GM12878 (cell line): ENCODE results near the gene NAGA. TPM values are rescaled to one million over a fixed set of nuclear protein-coding genes. Genes with fewer than 3 reads are reported as not detected.

Source experiments
- ATAC-seq: fragments of 200-7000 bp; cut with Tn5 transposase; 3 replicates; pipeline ENCODE4 v1.9.1; 2020; ENCODE audit warnings: mild to moderate bottlenecking, moderate library complexity
- BruUV-seq: library from RNA; stranded (reverse); fragments of 400-500 nt; replicated peaks from 2 replicates; lab custom pipeline; 2021; lab: Mats Ljungman, UMichigan
- CTCF ChIA-PET: fragments of 300-600 bp; sonication (Branson Sonifier 250); formaldehyde crosslinking; extraction: SDS; loops from one replicate; lab custom pipeline; 2021; ENCODE audit warnings: inconsistent platforms; lab: Yijun Ruan, JAX
- POLR2A ChIA-PET: fragments of 350-600 bp; formaldehyde crosslinking; extraction: SDS; loops from one replicate; lab custom pipeline; 2021; ENCODE audit warnings: inconsistent platforms; lab: Charles Lee
- RAD21 ChIA-PET: fragments of 300-600 bp; sonication (Branson Sonifier 250); formaldehyde crosslinking; loops from one replicate; lab custom pipeline; 2023; ENCODE audit warnings: antibody characterized with exemption; ENCODE audit not compliant: unreplicated experiment; lab: Charles Lee
- SMC1A ChIA-PET: fragments of 300-600 bp; sonication (Branson Sonifier 250); formaldehyde crosslinking; loops from one replicate; lab custom pipeline; 2023; ENCODE audit not compliant: unreplicated experiment, uncharacterized antibody; lab: Charles Lee
- DNase-seq: peaks from one replicate; pipeline ENCODE4 v3.0.0-alpha.2; 2011; ENCODE audit warnings: low read depth, low spot score
- FAIRE-seq: peaks from 3 replicates; lab custom pipeline; 2011; peaks lifted over from hg19 to GRCh38; lab: Jason Lieb, UNC
- H2AFZ ChIP-seq: 2 replicates; pipeline ENCODE4 v1.6.0; 2011; ENCODE audit warnings: low read depth, low read length, control low read depth; ENCODE audit not compliant: control insufficient read depth
- H3K27ac ChIP-seq: 2 replicates; pipeline ENCODE4 v1.5.1; 2011; ENCODE audit warnings: control low read depth; ENCODE audit not compliant: control insufficient read depth, insufficient read depth
- H3K27me3 ChIP-seq, 2 experiments: replicated peaks in 1 of 2; 2 replicates each; pipeline versions ENCODE4 v1.6.0 to v1.6.1; 2011; ENCODE audit warnings: low read length in 1 of 2; ENCODE audit not compliant: control insufficient read depth in 2 of 2, insufficient read depth in 2 of 2
- H3K36me3 ChIP-seq, 2 experiments: 2 replicates each; pipeline ENCODE4 v1.5.1; 2011; ENCODE audit warnings: low read length in 1 of 2; ENCODE audit not compliant: control insufficient read depth in 2 of 2, insufficient read depth in 2 of 2
- H3K4me1 ChIP-seq: 2 replicates; pipeline ENCODE4 v1.6.1; 2011; ENCODE audit warnings: mild to moderate bottlenecking, low read length, moderate library complexity, mixed read lengths; ENCODE audit not compliant: control insufficient read depth, insufficient read depth
- H3K4me2 ChIP-seq: 2 replicates; pipeline ENCODE4 v1.6.0; 2011; ENCODE audit warnings: control low read depth; ENCODE audit not compliant: control insufficient read depth, insufficient read depth
- H3K4me3 ChIP-seq: fragments of 200-600 bp; sonication (generic); 2 replicates; pipeline ENCODE4 v1.5.1; 2016
- H3K79me2 ChIP-seq: 2 replicates; pipeline ENCODE4 v1.6.0; 2011; ENCODE audit warnings: low read length; ENCODE audit not compliant: control insufficient read depth, insufficient read depth
- H3K9ac ChIP-seq: 2 replicates; pipeline ENCODE4 v1.8.0; 2011; ENCODE audit warnings: low read length, control low read depth, mixed read lengths; ENCODE audit not compliant: control insufficient read depth, insufficient read depth
- H3K9me3 ChIP-seq: replicated peaks from 3 replicates; pipeline ENCODE4 v1.5.1; 2011; ENCODE audit warnings: mild to moderate bottlenecking, low read length; ENCODE audit not compliant: control insufficient read depth, insufficient read depth
- H4K20me1 ChIP-seq: 2 replicates; pipeline ENCODE4 v1.6.0; 2011; ENCODE audit not compliant: control insufficient read depth, insufficient read depth
- CREM ChIP-seq: IDR thresholded peaks from 2 replicates; pipeline ENCODE4 v1.6.1; 2014; ENCODE audit warnings: antibody characterized with exemption, low read depth
- EED ChIP-seq: sonication (generic); IDR thresholded peaks from 2 replicates; pipeline ENCODE4 v1.6.1; 2016; ENCODE audit warnings: antibody characterized with exemption, low read depth
- EZH2 ChIP-seq: IDR thresholded peaks from 2 replicates; pipeline ENCODE4 v1.6.1; 2012; ENCODE audit warnings: low read depth, mild to moderate bottlenecking, control low read depth, inconsistent platforms, low read length, borderline replicate concordance; ENCODE audit not compliant: control insufficient read depth
- FOXM1 ChIP-seq: IDR thresholded peaks from 2 replicates; pipeline ENCODE4 v1.6.1; 2012; ENCODE audit warnings: low read depth, mild to moderate bottlenecking, inconsistent platforms, low read length, moderate library complexity
- IKZF1 ChIP-seq: fragments of 450-650 bp; conservative IDR thresholded peaks from 2 replicates; pipeline ENCODE4 v1.6.1; 2017; ENCODE audit warnings: antibody characterized with exemption, mild to moderate bottlenecking
- IRF4 ChIP-seq: IDR thresholded peaks from 2 replicates; pipeline ENCODE4 v1.6.1; 2011; ENCODE audit warnings: low read depth, low read length
- KAT2A ChIP-seq: conservative IDR thresholded peaks from 2 replicates; pipeline ENCODE4 v1.6.1; 2011; ENCODE audit warnings: low read depth, low read length; ENCODE audit not compliant: control insufficient read depth
- KLF5 ChIP-seq: fragments of 450-650 bp; IDR thresholded peaks from 2 replicates; pipeline ENCODE4 v1.6.1; 2014; ENCODE audit warnings: mild to moderate bottlenecking; ENCODE audit not compliant: partially characterized antibody
- MEF2B ChIP-seq: fragments of 450-650 bp; IDR thresholded peaks from 2 replicates; pipeline ENCODE4 v1.6.1; 2018; ENCODE audit warnings: mild to moderate bottlenecking, moderate library complexity; ENCODE audit not compliant: partially characterized antibody, poor library complexity, severe bottlenecking
- PAX5 ChIP-seq: IDR thresholded peaks from 2 replicates; pipeline ENCODE4 v1.6.1; 2011; ENCODE audit warnings: low read depth, low read length, borderline replicate concordance
- POLR2A ChIP-seq: IDR thresholded peaks from 2 replicates; pipeline ENCODE4 v1.6.1; 2011; ENCODE audit warnings: low read depth, mild to moderate bottlenecking, low read length
- RAD21 ChIP-seq: IDR thresholded peaks from 2 replicates; pipeline ENCODE4 v1.6.1; 2011; ENCODE audit warnings: mild to moderate bottlenecking, low read depth, low read length, moderate library complexity; ENCODE audit not compliant: insufficient read depth
- RBBP5 ChIP-seq: fragments of 200-600 bp; sonication (generic); conservative IDR thresholded peaks from 2 replicates; pipeline ENCODE4 v1.6.1; 2016
- RFX5 ChIP-seq: IDR thresholded peaks from 2 replicates; pipeline ENCODE4 v1.6.1; 2011; ENCODE audit warnings: low read depth, low read length, improper control_type of control experiment
- SMAD1 ChIP-seq: fragments of 450-650 bp; IDR thresholded peaks from 2 replicates; pipeline ENCODE4 v1.6.1; 2018; ENCODE audit warnings: mild to moderate bottlenecking, low read depth; ENCODE audit not compliant: partially characterized antibody
- SREBF1 ChIP-seq: IDR thresholded peaks from 2 replicates; pipeline ENCODE4 v1.6.1; 2012; ENCODE audit warnings: mild to moderate bottlenecking, low read length
- YBX1 ChIP-seq: fragments of 450-650 bp; IDR thresholded peaks from 2 replicates; pipeline ENCODE4 v1.6.1; 2016; ENCODE audit warnings: antibody characterized with exemption
- WGBS: methylation state at CpG from one replicate; pipeline ENCODE4 v1.1.6; 2016; ENCODE audit warnings: low lambda C conversion rate; ENCODE audit not compliant: insufficient replicate concordance, insufficient coverage; ENCODE audit errors: missing lambda C conversion rate; 5-methylcytosine and 5-hydroxymethylcytosine counted together
- in situ Hi-C: fragments of 300-500 bp; cut with MboI; formaldehyde crosslinking; loops from 9 replicates; pipeline ENCODE4 v1.14.3; 2018; ENCODE audit warnings: mixed read lengths
- intact Hi-C: fragments of 100-400 bp; cut with micrococcal nuclease; formaldehyde crosslinking; loops from one replicate; pipeline ENCODE4 v1.14.2; 2022; ENCODE audit not compliant: unreplicated experiment
- polyA plus RNA-seq, 11 experiments: library from polyadenylated mRNA; depleted of rRNA in 4 of 11; unstranded in 6 of 11; stranded (reverse) in 5 of 11; fragments of >200 nt; fragmentation: Nextera tagmentation in 4 of 11; fragmentation: Illumina TruSeq in 1 of 11; extraction: Ambion mirVana in 4 of 11; extraction: Trizol in 1 of 11; gene quantifications; 1 replicate in 1 of 11; 2 replicates in 10 of 11; pipeline versions ENCODE4 v1.2.1 to v1.2.3, GENCODE V29; 2011 to 2016; ENCODE audit warnings: inconsistent platforms in 2 of 11, missing spikeins in 2 of 11, low read depth in 1 of 11
- total RNA-seq, 4 experiments: library from RNA; depleted of rRNA in 3 of 4; stranded (reverse); fragments of >200 nt in 3 of 4; fragmentation: Illumina TruSeq in 1 of 4; extraction: Trizol in 1 of 4; gene quantifications; 2 replicates each; pipeline versions ENCODE4 v1.2.1 to v1.2.3, GENCODE V29; 2013 to 2021
- TF ChIP-seq, protein P1 (sequence below): fragments of 450-650 bp; formaldehyde crosslinking; IDR thresholded peaks from 2 replicates; pipeline ENCODE4 v1.5.0; 2022; ENCODE audit warnings: mild to moderate bottlenecking, missing genetic modification characterization
- TF ChIP-seq, protein P2 (sequence below): fragments of 450-650 bp; IDR thresholded peaks from 2 replicates; pipeline ENCODE4 v1.6.1; 2014; ENCODE audit warnings: mild to moderate bottlenecking

NAGA gene
- total and polyA plus RNA-seq, 10 of the 15 experiments (the other 5 are each of a cell fraction or from before 2014, with no cell fraction given), result 9.3 to 46.0 (median 33.2) TPM

DNA sequence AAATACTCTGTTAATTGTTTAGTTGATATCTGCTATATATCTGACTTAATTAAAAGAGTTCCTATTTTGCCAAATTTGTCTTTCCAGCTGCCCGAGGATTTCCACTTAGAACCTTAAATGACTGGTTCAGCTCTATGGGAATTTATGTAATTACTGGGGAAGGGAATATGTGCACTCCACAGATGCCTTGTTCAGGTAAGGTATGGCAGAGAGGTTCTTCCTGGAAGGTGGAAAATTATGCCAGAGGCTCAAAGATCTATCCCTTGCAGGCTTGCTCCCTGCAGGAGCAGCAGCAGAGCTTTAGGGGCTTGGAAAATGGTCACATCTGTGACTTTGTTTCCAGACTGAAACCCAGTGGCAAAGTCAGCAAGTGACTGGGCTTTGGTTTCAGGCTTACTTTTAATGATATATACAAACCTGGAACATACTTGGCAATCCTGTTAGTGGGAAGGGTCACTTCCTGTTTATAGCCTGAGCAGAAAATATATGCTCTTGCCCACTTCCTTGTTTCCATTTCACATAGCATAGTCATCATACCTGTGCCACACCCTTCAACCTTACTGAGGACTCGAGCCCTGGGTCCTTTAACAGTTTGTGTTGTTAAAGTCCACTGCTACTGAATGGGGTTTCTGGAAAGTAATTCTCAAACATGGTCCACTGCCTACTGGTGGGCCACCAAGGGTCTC lies 48.3 kb downstream of the NAGA start (continued):
- no peak for TF ChIP-seq KAT2A
- TF ChIP-seq IRF4, result 0 out of 2 replicates have a peak, but pooled peaks have one; percentile 11
- TF ChIP-seq IKZF1, result peak; percentile 51

DNA sequence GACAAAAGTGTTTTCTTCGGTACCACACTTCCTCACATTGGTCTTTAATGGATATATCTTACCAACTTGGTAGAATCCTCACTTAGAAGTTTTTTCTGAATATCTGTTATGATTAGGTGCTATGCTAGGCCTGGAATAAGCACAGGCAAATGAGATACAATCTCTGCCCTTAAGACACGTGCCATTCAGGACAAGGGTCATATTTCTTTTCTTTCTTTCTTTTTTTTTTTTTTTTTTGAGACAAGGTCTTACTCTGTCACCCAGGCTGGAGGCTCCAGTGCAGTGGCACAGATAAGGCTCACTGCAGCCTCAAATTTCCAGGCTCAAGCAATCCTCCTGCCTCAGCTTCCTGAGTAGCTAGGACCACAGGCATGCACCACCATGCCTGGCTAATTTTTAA lies 49.0 kb downstream of the NAGA start:
- H3K36me3 ChIP-seq, result no peaks in the 10 kb centered on the region
- RAD21 ChIA-PET, result no interaction called here
- H2AFZ ChIP-seq, result no peak overlapping the region
- H3K9ac ChIP-seq, result no peak overlapping the region
- CTCF ChIA-PET, result interaction anchor here (0.6 to 1.4 kb wide), 2 partner anchors 21 to 835 kb away, joined by 3 to 5 read pairs; no protein-coding TSS in a partner anchor
- H3K4me1 ChIP-seq, result peaks cover 11% of the 10 kb centered on the region
- BruUV-seq, result no TSS peak
- no peaks in the 10 kb centered on the region for H3K79me2 ChIP-seq
- H3K27ac ChIP-seq, result no peak overlapping the region
- no peaks in the 10 kb centered on the region for H4K20me1 ChIP-seq
- WGBS, result 98% methylated on average over 2 of the region's 2 CpGs
- H3K27me3 ChIP-seq, result no peaks in the 10 kb centered on the region
- intact Hi-C loops, result no loop called here
- FAIRE-seq (no peak), ATAC-seq (no peak), DNase-seq (no peak)
- SMC1A ChIA-PET, result no interaction called here
- in situ Hi-C loops, result no loop called here
- POLR2A ChIA-PET, result interaction anchor here (0.6 kb wide), 1 partner anchor 14 kb away, joined by 3 read pairs; no protein-coding TSS in a partner anchor
- no peak overlapping the region for H3K4me2 ChIP-seq
- H3K9me3 ChIP-seq, result no peaks in the 10 kb centered on the region
- H3K4me3 ChIP-seq, result no peak overlapping the region
- TF ChIP-seq, protein P1, sequence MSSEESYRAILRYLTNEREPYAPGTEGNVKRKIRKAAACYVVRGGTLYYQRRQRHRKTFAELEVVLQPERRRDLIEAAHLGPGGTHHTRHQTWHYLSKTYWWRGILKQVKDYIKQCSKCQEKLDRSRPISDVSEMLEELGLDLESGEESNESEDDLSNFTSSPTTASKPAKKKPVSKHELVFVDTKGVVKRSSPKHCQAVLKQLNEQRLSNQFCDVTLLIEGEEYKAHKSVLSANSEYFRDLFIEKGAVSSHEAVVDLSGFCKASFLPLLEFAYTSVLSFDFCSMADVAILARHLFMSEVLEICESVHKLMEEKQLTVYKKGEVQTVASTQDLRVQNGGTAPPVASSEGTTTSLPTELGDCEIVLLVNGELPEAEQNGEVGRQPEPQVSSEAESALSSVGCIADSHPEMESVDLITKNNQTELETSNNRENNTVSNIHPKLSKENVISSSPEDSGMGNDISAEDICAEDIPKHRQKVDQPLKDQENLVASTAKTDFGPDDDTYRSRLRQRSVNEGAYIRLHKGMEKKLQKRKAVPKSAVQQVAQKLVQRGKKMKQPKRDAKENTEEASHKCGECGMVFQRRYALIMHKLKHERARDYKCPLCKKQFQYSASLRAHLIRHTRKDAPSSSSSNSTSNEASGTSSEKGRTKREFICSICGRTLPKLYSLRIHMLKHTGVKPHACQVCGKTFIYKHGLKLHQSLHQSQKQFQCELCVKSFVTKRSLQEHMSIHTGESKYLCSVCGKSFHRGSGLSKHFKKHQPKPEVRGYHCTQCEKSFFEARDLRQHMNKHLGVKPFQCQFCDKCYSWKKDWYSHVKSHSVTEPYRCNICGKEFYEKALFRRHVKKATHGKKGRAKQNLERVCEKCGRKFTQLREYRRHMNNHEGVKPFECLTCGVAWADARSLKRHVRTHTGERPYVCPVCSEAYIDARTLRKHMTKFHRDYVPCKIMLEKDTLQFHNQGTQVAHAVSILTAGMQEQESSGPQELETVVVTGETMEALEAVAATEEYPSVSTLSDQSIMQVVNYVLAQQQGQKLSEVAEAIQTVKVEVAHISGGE (CRISPR knock-in tag), result no peak
- TF ChIP-seq EED, result no peak
- TF ChIP-seq RAD21, result no peak
- no peak for TF ChIP-seq POLR2A
- TF ChIP-seq YBX1, result no peak
- TF ChIP-seq PAX5, result no peak
- TF ChIP-seq CREM, result no peak
- no peak for TF ChIP-seq EZH2
- TF ChIP-seq SMAD1, result no peak
- no peak for TF ChIP-seq FOXM1
- TF ChIP-seq, protein P2, sequence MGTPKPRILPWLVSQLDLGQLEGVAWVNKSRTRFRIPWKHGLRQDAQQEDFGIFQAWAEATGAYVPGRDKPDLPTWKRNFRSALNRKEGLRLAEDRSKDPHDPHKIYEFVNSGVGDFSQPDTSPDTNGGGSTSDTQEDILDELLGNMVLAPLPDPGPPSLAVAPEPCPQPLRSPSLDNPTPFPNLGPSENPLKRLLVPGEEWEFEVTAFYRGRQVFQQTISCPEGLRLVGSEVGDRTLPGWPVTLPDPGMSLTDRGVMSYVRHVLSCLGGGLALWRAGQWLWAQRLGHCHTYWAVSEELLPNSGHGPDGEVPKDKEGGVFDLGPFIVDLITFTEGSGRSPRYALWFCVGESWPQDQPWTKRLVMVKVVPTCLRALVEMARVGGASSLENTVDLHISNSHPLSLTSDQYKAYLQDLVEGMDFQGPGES, result no peak
- no peak for TF ChIP-seq RBBP5
- no peak for TF ChIP-seq KLF5
- no peak for TF ChIP-seq SREBF1
- no peak for TF ChIP-seq RFX5
- TF ChIP-seq MEF2B, result no peak
